GM10847 (cell line): ENCODE measurements around the gene DDX1.

Source experiments
- POLR2A ChIP-seq: IDR thresholded peaks from 2 replicates; pipeline ENCODE4 v1.6.1; 2011; ENCODE audit not compliant: insufficient read length; ENCODE audit errors: extremely low read depth

DDX1 gene

DNA sequence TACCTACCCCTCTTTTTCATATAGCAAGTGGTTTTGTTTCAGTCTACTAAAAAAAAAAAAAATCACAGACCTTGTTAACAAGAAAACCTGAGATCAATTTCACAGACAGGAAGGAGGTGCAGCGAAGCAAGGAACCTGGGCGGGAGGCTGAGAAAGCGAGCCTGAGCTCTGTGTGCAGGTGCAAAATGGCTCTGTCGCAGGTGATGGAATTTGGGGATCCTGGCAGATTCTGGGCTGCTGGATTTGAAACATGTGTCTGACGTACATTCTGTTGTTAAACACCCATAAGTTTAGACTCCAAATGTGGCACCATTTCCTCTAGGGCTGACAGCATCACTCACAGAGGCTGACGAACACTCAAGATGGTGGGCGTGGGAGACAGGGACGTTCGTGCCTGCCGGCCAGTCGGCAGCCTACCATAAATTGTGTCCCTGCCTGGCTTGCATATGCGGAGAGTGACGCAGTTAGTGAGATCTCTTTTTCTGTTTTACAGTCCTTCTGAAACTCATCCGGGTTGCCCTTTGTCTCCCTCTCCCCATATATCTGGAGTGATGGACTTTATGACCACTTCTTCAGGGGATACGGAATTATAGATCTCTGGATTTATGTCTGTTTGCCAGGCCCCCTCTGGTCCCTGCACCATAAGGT lies 8.8 kb upstream of the DDX1 start:
- TF ChIP-seq POLR2A = no peak

DNA sequence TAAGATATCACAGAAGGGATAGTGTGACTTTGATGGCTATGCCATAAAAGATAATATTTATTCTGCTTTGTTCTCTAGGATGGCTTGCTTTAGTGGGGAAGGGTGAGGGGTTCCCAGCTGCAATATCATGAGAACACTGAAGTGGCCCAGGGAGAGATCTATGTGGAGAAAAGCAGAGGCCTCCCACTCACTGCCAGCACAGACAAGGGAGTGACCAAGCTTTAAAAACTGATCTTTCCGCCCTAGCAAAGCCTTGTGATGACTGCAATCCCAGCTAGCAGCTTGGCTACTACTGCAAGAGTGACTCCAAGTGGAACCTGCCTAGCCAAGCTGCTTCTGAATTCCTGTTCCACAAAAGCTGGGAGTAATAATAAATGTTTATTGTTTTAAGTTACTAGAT lies 7.8 kb upstream of the DDX1 start:
- no peak for TF ChIP-seq POLR2A

DNA sequence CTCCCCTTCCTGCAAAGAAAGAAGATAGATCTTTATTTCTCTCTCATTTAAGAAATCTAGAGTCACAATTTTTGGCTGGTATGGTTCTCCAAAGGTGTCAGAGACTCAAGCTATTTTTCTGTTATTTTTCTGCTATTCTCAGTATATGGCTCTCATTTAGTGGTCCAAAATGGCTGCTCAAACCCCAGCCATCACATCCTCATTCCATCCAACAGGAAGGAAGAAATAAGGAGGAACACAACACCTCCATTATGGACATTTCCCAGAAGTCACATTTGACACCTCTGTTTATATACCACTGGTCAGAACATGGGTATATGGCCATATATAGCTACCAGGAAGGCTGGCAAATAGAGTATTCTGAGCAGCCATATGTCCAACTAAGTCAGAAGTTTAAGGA lies 7.4 kb upstream of the DDX1 start:
- TF ChIP-seq POLR2A = no peak

DNA sequence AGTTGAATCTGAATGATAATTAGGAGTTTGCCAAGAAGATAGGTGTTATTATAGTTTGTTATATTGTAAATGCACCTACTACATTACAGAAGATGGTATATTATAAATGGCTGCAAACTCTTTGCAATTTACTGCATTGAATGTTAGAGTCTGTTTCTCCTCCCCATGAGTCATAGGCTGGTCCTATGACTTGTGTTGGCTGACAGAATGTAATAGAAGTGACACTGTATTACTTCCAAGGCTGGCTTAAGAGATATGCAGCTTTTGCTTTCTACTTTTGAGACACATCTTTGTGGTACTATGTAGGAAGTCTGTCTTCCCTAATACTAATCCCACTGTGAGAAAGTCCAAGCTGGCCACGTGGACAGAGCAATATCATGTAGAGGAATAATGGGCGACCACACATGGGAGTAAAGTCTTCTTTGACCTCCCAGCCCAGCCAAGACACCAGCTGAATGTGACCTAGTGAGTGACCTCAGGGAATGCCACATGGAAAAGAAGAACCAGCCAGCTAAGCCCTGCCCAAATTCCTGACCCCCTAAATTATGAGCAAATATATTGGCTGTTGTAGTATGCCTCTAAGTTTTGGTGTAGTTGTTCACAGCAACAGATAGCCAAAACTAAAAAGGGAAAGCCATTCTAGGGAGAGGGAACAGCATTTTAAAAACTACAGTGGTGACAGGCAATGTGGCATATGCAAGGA lies 6.8 kb upstream of the DDX1 start:
- no peak for TF ChIP-seq POLR2A

DNA sequence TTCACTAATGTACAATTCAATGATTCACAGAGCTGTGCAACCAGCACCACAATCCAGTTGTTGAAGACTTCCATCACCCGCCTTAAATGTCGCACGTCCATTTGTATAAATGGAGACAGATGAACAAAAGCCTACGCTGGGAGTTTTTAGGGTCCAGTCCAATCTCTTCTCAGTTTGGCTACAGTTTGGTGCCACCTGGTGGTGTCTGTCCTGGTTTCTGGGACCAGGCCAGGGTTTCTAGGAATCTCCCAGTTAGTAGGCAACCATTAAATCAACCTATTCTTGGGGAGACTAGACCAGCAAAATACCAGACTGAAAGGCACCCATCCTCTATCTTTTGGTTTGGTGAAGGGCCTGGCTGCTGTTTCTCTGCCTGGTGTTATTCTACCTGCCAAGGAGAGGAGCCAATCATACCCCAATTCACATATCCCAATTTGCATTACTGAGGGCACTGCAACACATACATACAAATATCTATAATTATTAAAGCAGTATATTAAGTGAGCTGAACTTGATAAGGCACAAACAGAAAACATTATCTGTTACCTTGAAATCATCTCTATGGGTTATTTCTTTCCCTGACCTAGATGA lies 3.2 kb upstream of the DDX1 start:
- no peak for TF ChIP-seq POLR2A

DNA sequence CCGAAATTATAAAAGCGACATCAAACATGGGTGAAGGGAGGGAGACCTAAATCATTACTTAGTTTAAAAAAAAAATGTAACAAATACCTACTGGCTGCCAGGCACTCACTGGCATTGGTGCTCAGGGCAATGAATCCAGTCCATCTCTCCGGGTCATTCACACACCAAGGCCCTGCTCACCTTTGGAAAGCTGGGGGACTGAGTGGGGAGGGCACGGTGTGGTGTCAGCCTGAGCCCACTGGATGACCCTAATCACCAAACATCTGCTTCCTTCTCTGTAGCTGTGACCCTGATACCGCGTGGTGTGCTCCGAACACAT lies 336 bp upstream of the DDX1 start:
- no peak for TF ChIP-seq POLR2A

DNA sequence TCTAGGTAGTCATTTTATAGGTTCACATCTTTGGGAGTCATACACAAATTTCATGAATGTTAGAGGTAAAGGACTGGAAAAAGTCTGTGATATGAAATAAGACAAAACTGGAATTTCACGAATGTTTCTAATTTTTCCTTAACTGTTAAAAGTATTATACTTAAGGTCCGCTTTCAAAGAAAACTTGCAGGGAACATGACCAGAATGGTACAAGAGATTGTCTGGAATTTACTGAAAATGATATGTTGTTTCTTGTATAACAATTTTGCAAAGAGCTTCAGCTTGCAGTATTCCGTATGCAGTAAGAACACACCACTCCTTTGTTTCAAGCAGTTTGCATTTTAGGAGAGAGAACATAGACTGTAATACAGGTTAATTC lies 1.6 kb downstream of the DDX1 start:
- no peak for TF ChIP-seq POLR2A

DNA sequence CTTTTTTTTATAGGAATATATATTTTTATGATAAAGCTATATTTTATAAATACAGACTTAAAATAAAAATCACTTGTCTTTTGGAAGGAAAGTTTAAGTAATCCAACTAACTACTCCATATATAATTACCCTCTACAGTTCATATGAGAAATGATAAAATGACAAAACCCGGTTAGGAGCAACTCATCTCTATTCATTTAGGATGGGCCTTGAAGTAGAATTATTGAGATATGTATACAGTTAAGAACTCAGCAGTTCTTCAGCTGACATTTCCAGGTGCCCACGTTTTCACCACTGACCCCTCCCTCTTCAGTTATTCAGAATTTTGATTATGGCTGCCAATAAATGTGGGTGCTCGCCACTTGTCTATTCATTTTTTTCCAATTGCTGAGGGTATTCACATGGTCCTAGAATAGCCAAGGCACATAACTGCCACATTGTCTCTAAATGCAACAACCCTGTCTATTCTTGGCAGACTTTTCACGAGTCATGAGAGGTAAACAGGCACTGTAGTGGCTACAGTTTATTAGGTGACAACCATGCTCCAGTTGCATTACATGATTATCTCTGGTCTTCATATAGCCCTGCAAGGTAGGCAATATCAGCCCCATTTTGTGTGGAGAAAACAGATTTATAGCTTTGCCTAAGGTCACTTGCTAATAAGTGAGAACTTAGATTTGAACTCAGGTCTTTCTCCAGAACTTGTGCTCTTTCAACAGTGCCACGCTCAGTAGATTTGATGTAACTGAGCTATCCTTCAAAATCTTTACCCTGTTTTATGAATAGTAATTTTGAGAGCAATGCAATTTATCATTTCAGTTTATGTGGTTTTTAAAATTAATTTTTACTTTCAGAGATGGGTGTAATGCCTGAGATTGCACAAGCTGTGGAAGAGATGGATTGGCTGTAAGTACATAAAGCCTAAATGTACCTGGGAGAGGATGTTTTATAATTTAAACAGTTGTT lies 2.9 kb downstream of the DDX1 start:
- TF ChIP-seq POLR2A = no peak

DNA sequence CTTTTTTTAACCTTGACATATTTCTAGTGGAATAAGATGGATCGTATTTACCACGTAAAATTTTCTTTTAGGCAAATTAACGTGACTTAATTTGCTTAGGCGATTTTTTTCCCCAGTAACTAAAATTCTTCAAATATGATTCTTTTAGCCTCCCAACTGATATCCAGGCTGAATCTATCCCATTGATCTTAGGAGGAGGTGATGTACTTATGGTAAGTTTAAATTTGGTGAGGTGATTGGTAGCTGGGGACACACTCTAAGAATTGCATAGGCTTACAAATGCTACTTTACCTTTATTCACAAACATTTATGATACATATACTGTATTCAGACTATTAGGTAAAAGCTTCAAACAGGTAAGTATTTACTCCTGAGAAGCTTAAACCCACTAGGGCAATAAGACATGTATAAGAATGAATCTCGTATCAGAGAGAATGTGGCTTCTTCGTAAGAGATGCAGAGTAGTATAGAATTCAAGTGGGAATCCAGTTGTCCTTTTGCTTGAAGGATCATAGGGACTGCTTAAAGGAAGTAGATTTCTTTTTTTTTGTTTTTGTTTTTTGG lies 3.8 kb downstream of the DDX1 start:
- no peak for TF ChIP-seq POLR2A

DNA sequence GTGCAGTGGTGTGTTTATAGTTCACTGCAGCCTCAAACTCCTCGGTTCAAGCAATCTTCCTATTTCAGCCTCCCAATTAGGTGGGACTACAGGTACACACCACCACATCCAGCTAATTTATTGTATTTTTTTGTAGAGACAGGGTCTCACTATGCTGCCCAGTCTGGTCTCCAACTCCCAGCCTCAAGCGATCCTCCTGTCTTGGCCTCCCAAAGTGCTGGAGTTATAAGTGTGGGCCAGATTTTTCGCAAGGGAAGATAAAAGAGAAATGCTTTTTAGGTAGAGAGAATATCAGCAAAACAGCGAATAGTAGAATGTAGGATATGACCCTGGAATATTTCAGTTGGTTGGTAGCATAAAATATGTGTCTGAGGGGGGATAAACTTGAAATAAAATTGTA lies 4.3 kb downstream of the DDX1 start:
- TF ChIP-seq POLR2A = no peak

DNA sequence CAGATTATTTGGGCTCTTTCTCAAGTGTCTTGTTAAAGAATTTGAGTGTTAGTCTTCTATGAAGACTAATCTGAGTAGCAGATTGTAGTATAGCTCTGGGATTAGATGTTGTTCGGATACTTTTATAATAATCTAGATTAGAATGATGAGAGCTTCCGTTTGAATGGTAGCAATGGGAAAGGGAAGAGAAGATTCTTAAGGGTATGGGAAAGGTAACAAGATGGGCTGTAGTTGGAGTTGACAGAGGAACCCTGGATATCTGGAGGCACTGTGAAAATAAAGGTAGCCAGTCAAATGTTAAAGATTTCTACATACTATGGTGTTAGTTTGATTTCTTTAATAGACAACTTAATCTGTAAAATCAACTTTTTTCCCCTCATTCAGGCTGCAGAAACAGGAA lies 4.7 kb downstream of the DDX1 start:
- TF ChIP-seq POLR2A = no peak

DNA sequence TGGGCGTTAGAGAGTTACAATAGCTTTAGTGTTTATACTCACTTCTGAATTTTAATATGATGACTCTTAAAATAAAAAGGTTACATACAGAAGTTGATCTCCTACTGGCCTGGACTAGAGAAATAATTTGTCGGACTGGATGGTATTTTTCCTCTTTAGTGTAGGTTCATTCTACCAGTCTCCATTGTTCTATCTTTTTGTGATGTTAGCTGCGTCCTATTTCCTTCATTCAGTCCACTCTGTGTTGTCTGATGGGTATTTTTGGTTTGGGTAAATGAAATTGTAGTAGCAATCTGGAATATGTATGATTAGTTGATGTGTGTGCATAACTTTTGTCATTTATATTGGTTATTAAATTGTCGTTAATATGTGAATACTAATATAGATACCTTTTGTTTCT lies 5.3 kb downstream of the DDX1 start:
- TF ChIP-seq POLR2A = no peak

DNA sequence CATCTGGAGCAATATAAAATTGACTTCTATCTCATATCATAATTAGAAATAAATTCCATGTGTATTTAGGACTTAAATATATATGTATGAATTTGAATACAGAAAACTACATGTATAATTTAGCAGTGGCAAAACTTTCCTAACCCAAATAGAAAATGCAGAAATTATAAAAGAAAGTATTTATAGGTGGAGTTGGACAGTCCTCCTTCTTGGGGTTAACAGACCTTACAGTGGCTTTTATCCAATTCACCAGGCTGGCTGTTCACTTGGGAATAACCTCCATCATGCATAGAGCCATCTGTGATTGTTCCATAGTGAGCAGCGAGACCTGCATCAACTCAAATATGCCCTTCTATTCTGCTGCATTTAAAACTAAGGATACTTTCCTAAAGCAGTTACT lies 8.3 kb downstream of the DDX1 start:
- TF ChIP-seq POLR2A = no peak

DNA sequence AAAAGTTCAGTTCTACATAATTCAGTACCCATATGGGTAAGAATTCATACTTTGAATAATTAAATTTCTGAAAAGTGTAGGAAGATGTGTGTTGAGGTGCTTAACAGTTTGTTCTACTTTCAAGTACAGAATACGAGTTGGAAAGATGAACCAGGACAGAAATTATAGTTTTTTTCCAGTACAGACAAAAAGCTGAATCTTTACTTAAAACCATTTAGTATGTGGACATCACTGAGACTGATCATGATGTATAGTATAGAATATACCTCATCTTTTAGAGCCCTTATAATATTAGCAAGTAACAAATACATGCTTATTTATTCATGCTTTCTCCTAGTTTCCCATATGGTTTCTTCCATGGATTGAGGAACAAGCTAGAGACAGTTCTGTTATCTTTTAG lies 10.0 kb downstream of the DDX1 start:
- no peak for TF ChIP-seq POLR2A

DNA sequence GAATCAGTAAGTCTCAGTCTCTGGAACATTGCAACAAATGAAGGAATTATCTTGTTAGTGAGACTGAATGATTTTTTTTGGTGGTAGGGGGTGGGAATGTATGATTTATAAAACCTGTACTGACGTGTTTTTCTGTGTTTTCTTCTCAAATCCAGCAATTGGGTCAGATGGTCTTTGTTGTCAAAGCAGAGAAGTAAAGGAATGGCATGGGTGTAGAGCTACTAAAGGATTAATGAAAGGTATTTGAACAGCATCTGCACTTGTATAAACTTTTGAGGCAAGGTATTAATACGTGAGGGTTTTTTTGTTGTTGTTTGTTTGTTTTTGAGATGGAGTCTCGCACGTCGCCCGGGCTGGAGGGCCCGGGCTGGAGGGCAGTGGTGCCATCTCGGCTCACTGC lies 10.7 kb downstream of the DDX1 start:
- no peak for TF ChIP-seq POLR2A
